ENCODE results near the gene FGB.

The FGB gene

GRCh38 chr4:154597798-154598774 lies 35.3 kb downstream of the FGB start:
- no peak for DNase-seq

- no peak for DNase-seq
Measured at GRCh38 chr4:154602404-154603020, 39.7 kb downstream of the FGB start.

- no peak for DNase-seq
Measured at GRCh38 chr4:154603033-154603943, 40.5 kb downstream of the FGB start.

GRCh38 chr4:154604696-154605200 lies 41.9 kb downstream of the FGB start:
- DNase-seq: no peak

GRCh38 chr4:154606728-154607723 lies 44.2 kb downstream of the FGB start:
- no peak for DNase-seq

- no peak for DNase-seq
Measured at GRCh38 chr4:154608361-154609252, 45.8 kb downstream of the FGB start.

- DNase-seq: no peak
Measured at GRCh38 chr4:154609532-154609931, 46.7 kb downstream of the FGB start.

- no peak for DNase-seq
Measured at GRCh38 chr4:154610582-154610981, 47.8 kb downstream of the FGB start.

GRCh38 chr4:154611833-154612232 lies 49.0 kb downstream of the FGB start:
- no peak for DNase-seq

GRCh38 chr4:154612472-154613414 lies 49.9 kb downstream of the FGB start, which contains the start of gene FGG:
Gene FGG, minus strand, starts transcription at chr4:154612656. Its CDS starts 47 bp downstream, at chr4:154612609.
- no peak for DNase-seq

- no peak for DNase-seq
Measured at GRCh38 chr4:154614306-154614705, 51.5 kb downstream of the FGB start.

GRCh38 chr4:154615211-154615610 lies 52.4 kb downstream of the FGB start:
- no peak for DNase-seq

GRCh38 chr4:154616287-154616686 lies 53.5 kb downstream of the FGB start:
- DNase-seq: no peak

GRCh38 chr4:154616731-154617130 lies 53.9 kb downstream of the FGB start:
- DNase-seq: no peak

- DNase-seq: no peak
Measured at GRCh38 chr4:154617820-154618317, 55.1 kb downstream of the FGB start.

GRCh38 chr4:154618708-154619315 lies 56.0 kb downstream of the FGB start:
- no peak for DNase-seq

- DNase-seq: no peak
Measured at GRCh38 chr4:154620111-154620510, 57.3 kb downstream of the FGB start.

All from activated gamma-delta T cell (primary cell).